Measurements from ENCODE around the gene UQCRQ. TPM values are rescaled to one million over a fixed set of nuclear protein-coding genes. Genes with fewer than 3 reads are reported as not detected.

UQCRQ gene
- total RNA-seq, 6 donors from 2014 or later: 44.6 to 327 (median 103) TPM

DNA sequence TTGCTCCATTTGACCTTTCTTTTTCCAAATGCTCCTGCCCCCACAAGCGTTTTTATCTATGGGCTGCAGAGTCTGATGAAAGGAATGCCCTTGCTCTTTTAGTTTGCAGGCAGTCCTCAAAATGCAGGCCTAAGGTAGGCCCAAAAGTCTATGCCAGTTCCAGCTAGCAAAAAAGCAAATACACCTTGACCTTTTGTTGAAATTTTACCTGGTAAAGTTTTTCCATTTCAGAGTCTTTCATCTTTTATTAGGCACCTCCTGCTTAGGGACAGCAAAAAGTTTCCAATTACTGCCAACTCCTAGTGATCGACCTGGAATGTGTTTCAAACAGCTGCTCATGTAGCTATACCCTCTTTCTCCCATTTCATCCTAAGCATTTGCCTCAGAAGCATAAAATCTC lies 4.4 kb downstream of the UQCRQ start:
- H3K27me3 ChIP-seq: no peaks in the 10 kb centered on the region
- peaks cover 6 to 68% (median 22%) of the 10 kb centered on the region in 4 donors for H3K36me3 ChIP-seq
- H3K27ac ChIP-seq: no peak overlapping the region
- H3K4me1 ChIP-seq: peaks cover 7 to 21% (median 10%) of the 10 kb centered on the region in 4 donors
- 85 to 87% methylated on average over 2 of the region's 2 CpGs for WGBS, 2 donors
- no peak overlapping the region for H3K4me3 ChIP-seq
- DNase-seq: no peak
- no peaks in the 10 kb centered on the region for H3K9me3 ChIP-seq
- no peak for ATAC-seq (ENCODE audit: low FRiP score in 2 of 2)
- TF ChIP-seq POLR2AphosphoS5 (IDR thresholded peaks at IDR 0.05): no peak
- TF ChIP-seq CTCF (IDR thresholded peaks at IDR 0.05): no peak
- no peak for TF ChIP-seq POLR2A (IDR thresholded peaks at IDR 0.05)
- no peak for TF ChIP-seq EP300 (IDR thresholded peaks at IDR 0.05)

GRCh38 chr5:132871459-132872284 lies 5.2 kb downstream of the UQCRQ start:
- peaks cover 6 to 77% (median 22%) of the 10 kb centered on the region in 4 donors for H3K36me3 ChIP-seq
- no peak for ATAC-seq (ENCODE audit: low FRiP score in 2 of 2)
- WGBS, 2 donors: 89 to 91% methylated on average over 5 of the region's 5 CpGs

GRCh38 chr5:132872788-132873118 lies 6.3 kb downstream of the UQCRQ start:
- Histone ChIP-seq H3K9me3 (no peaks in the 10 kb centered on the region), H3K36me3 (peaks cover 6 to 84% (median 24%) of the 10 kb centered on the region in 4 donors)
- WGBS, 2 donors: 75 to 92% methylated on average over 1 of the region's 1 CpG

More at GRCh38 chr5:132871459-132872284, 5.2 kb downstream of the UQCRQ start:
- Histone ChIP-seq H3K27me3 (no peaks in the 10 kb centered on the region), H3K9me3 (no peaks in the 10 kb centered on the region), H3K4me1 (peaks cover 4 to 19% (median 8%) of the 10 kb centered on the region in 4 donors), H3K27ac (no peak overlapping the region), H3K4me3 (no peak overlapping the region)
- no peak for DNase-seq
- no peak for TF ChIP-seq POLR2A (IDR thresholded peaks at IDR 0.05)
- TF ChIP-seq CTCF (IDR thresholded peaks at IDR 0.05): no peak
- no peak for TF ChIP-seq EP300 (IDR thresholded peaks at IDR 0.05)
- TF ChIP-seq POLR2AphosphoS5 (IDR thresholded peaks at IDR 0.05): no peak

DNA sequence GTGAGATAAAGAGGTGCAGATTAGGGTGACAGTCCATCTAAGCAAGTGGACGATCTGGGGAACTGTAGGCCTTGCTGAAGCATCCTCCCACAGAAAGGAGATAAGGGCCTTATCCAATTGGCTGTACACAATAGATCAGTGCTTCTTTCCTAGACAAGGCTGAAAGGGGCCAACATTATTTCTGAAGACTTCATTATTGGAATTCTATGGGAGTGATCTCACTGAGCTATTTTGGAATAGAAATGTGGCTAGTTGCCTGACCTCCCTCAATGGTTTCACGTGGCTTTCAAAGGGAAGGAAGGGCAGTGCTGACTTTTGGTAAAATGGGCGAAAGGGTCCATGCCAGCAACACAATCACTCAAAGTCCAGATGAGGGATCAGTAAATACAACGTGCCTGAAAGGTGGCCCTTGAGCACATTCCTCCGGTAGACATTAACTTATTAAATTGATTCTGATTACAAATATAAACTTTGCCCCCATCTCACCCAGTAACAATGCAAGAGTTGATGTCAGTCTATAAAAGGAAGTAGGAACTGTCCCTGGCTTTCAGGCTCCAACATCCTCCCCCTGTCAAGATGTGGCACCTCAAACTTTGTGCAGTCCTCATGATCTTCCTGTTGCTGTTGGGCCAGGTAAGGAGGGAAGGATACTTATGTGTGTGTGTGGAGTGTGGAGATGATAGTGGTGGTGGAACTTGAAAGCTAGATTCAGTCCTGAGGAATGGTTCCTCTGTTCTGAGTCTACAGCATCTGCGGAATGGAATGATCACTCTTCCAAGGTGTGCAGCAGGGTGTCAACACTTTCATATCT lies 6.9 kb downstream of the UQCRQ start, which contains the start of gene LEAP2:
Gene LEAP2, plus strand, starts transcription at position 550 of the 811 bp plus-strand sequence. Its CDS starts 27 bp downstream, at position 577.
- Histone ChIP-seq H3K36me3 (peaks cover 5 to 84% (median 25%) of the 10 kb centered on the region in 4 donors), H3K9me3 (no peaks in the 10 kb centered on the region), H3K27me3 (no peaks in the 10 kb centered on the region), H3K4me1 (peaks cover 0 to 16% (median 1%) of the 10 kb centered on the region in 4 donors), H3K27ac (peak within 1 kb of the TSS in 1 of 4 donors; percentile 16), H3K4me3 (no peak within 1 kb of the TSS)
- ATAC-seq (ENCODE audit: low FRiP score in 2 of 2): no peak
- no peak for DNase-seq
- no peak for TF ChIP-seq POLR2AphosphoS5 (IDR thresholded peaks at IDR 0.05)
- TF ChIP-seq POLR2A (IDR thresholded peaks at IDR 0.05): no peak
- TF ChIP-seq CTCF (IDR thresholded peaks at IDR 0.05): no peak
- no peak for TF ChIP-seq EP300 (IDR thresholded peaks at IDR 0.05)
- WGBS, 2 donors: 64 to 66% methylated on average over 6 of the region's 6 CpGs

More at GRCh38 chr5:132872788-132873118, 6.3 kb downstream of the UQCRQ start:
- Histone ChIP-seq H3K4me3 (no peak overlapping the region), H3K27me3 (no peaks in the 10 kb centered on the region), H3K27ac (peak overlapping the region in 1 of 4 donors; percentile 16), H3K4me1 (peaks cover 0 to 11% (median 3%) of the 10 kb centered on the region in 4 donors)
- DNase-seq (no peak), ATAC-seq (ENCODE audit: low FRiP score in 2 of 2) (no peak)
- TF ChIP-seq CTCF (IDR thresholded peaks at IDR 0.05) (no peak), POLR2A (IDR thresholded peaks at IDR 0.05) (no peak), EP300 (IDR thresholded peaks at IDR 0.05) (no peak), POLR2AphosphoS5 (IDR thresholded peaks at IDR 0.05) (no peak)

Measured in upper lobe of left lung (tissue), 6 donors.